Measurements from ENCODE around the gene ATP2B2.

ATP2B2 gene

GRCh38 chr3:10292505-10293419 is 212.6 kb downstream of the ATP2B2 start, which contains the start of gene GHRL:
Gene GHRL (minus strand): TSS chr3:10292947. CDS start chr3:10290180, 2,767 bp downstream.
- no peak for DNase-seq (ENCODE audit: low read depth)
- H3K4me3 ChIP-seq (ENCODE audit: low read depth, low read length), result no peak within 1 kb of the TSS
- in situ Hi-C loops (cut with HindIII; ENCODE audit: low sequenced_read_pairs), result no loop called here
- TF ChIP-seq, protein P1, sequence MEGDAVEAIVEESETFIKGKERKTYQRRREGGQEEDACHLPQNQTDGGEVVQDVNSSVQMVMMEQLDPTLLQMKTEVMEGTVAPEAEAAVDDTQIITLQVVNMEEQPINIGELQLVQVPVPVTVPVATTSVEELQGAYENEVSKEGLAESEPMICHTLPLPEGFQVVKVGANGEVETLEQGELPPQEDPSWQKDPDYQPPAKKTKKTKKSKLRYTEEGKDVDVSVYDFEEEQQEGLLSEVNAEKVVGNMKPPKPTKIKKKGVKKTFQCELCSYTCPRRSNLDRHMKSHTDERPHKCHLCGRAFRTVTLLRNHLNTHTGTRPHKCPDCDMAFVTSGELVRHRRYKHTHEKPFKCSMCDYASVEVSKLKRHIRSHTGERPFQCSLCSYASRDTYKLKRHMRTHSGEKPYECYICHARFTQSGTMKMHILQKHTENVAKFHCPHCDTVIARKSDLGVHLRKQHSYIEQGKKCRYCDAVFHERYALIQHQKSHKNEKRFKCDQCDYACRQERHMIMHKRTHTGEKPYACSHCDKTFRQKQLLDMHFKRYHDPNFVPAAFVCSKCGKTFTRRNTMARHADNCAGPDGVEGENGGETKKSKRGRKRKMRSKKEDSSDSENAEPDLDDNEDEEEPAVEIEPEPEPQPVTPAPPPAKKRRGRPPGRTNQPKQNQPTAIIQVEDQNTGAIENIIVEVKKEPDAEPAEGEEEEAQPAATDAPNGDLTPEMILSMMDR (IDR thresholded peaks at IDR 0.05; ENCODE audit: low read depth, low read length, missing control alignments), result no peak

DNA sequence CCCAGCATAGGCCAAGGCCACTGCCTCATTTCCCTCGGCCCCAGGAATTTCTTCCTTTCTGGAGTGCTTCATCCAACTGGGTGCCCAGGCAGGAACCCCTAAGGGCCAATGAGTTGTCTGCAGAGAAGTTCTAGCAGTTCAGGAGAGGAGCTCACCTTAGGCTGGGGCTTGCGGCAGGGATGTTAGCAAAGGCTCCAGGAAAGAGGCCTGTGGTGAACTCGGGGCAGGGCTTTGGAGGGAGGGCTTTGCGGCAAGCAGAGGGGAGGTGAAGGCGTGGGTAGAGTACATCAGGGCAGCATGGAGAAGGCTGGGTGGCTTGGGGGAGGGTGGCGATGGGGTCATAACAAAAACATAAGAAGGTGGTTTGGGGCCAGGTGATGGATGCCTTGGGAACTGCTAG is 213.7 kb downstream of the ATP2B2 start:
- DNase-seq (ENCODE audit: low read depth), result no peak

DNA sequence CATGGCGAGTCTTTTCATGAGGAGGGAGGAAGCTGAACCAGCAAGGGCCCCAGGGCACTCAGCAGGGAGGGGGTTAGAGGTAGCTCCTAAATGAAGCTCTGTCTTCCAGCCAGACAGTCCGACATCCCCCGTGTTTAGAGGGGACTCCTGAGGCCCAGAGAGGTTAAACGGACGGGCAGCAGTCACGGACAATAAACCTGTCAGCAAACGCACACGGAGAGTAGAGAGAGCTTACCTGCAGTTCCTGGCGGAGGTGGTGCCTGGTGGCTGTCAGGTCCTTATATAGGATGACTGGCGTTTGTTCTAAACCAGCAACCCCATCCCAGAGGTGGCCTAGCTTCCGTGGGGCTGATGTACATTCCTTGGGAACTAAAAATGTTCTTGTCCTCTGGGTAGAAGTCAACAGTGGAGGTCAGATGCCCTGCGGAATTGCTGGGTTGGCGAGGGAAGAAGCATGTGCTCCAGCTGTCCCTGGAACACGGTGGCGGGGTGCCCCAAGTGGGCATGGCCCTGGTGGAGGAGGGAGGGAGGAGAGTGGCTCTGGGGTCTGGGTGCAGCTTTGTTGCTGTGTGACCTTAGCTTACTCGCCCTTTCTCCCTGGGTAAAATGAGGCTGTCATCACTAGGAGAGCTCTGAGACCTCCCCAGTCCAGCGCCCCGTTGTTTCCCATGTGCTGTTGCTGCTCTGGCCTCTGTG is 214.8 kb downstream of the ATP2B2 start:
- no peak overlapping the region for H3K4me3 ChIP-seq (ENCODE audit: low read depth, low read length)
- DNase-seq (ENCODE audit: low read depth), result no peak
- in situ Hi-C loops (cut with HindIII; ENCODE audit: low sequenced_read_pairs), result no loop called here
- TF ChIP-seq, protein P1 (IDR thresholded peaks at IDR 0.05; ENCODE audit: low read depth, low read length, missing control alignments), result no peak

More for the DNA sequence above, 213.7 kb downstream of the ATP2B2 start:
- H3K4me3 ChIP-seq (ENCODE audit: low read depth, low read length), result no peak overlapping the region
- TF ChIP-seq, protein P1 (IDR thresholded peaks at IDR 0.05; ENCODE audit: low read depth, low read length, missing control alignments), result no peak
- in situ Hi-C loops (cut with HindIII; ENCODE audit: low sequenced_read_pairs), result no loop called here

- no peak for DNase-seq (ENCODE audit: low read depth)
- TF ChIP-seq, protein P1 (IDR thresholded peaks at IDR 0.05; ENCODE audit: low read depth, low read length, missing control alignments), result no peak
- no peak overlapping the region for H3K4me3 ChIP-seq (ENCODE audit: low read depth, low read length)
- in situ Hi-C loops (cut with HindIII; ENCODE audit: low sequenced_read_pairs), result no loop called here
Observed at GRCh38 chr3:10289787-10290355, 215.5 kb downstream of the ATP2B2 start.

- no peak overlapping the region for H3K4me3 ChIP-seq (ENCODE audit: low read depth, low read length)
- TF ChIP-seq, protein P1 (IDR thresholded peaks at IDR 0.05; ENCODE audit: low read depth, low read length, missing control alignments), result no peak
- in situ Hi-C loops (cut with HindIII; ENCODE audit: low sequenced_read_pairs), result no loop called here
- no peak for DNase-seq (ENCODE audit: low read depth)
Observed at GRCh38 chr3:10289077-10289476, 216.3 kb downstream of the ATP2B2 start.

GRCh38 chr3:10288575-10288960 is 216.8 kb downstream of the ATP2B2 start:
- DNase-seq (ENCODE audit: low read depth), result no peak
- TF ChIP-seq, protein P1 (IDR thresholded peaks at IDR 0.05; ENCODE audit: low read depth, low read length, missing control alignments), result no peak
- in situ Hi-C loops (cut with HindIII; ENCODE audit: low sequenced_read_pairs), result no loop called here
- H3K4me3 ChIP-seq (ENCODE audit: low read depth, low read length), result no peak overlapping the region
